HFFc6 (cell line): Measurements from ENCODE around the gene ACKR3. TPM values are rescaled to one million over a fixed set of nuclear protein-coding genes. Genes with fewer than 3 reads are reported as not detected.

Source experiments
- DNase-seq: peaks from one replicate; pipeline ENCODE4 v3.0.0-alpha.2; 2018
- H3K27ac Mint-ChIP-seq: 2 replicates; pipeline ENCODE4 v1.8.0; 2020; ENCODE audit warnings: mild to moderate bottlenecking, mixed read lengths
- H3K27me3 Mint-ChIP-seq: 2 replicates; pipeline ENCODE4 v1.8.0; 2021; ENCODE audit warnings: mild to moderate bottlenecking, moderate library complexity, mixed read lengths; ENCODE audit not compliant: insufficient read depth
- H3K36me3 Mint-ChIP-seq: 2 replicates; pipeline ENCODE4 v1.8.0; 2021; ENCODE audit warnings: low read depth, mixed read lengths
- H3K4me1 Mint-ChIP-seq: 2 replicates; pipeline ENCODE4 v1.8.0; 2020; ENCODE audit warnings: low read depth, mixed read lengths
- H3K4me3 Mint-ChIP-seq: 2 replicates; pipeline ENCODE4 v1.8.0; 2020; ENCODE audit warnings: mild to moderate bottlenecking, moderate library complexity, mixed read lengths
- H3K9me3 Mint-ChIP-seq: 2 replicates; pipeline ENCODE4 v1.8.0; 2020; ENCODE audit warnings: mild to moderate bottlenecking, mixed read lengths
- CTCF ChIP-seq: fragments of 200-600 bp; sonication (generic); IDR thresholded peaks from 2 replicates; pipeline ENCODE4 v1.5.0; 2021; ENCODE audit warnings: antibody characterized with exemption, mild to moderate bottlenecking
- total RNA-seq, 6 experiments: library from RNA; stranded (reverse); fragmentation: NEBNext Ultra II Directional; extraction: Animal tissue kit (Norgen Biotek cat#: 25700); gene quantifications; 2 replicates in 1 of 6; 3 replicates in 5 of 6; pipeline ENCODE4 v1.2.3, GENCODE V29; 2021

Gene ACKR3
- total RNA-seq, 6 experiments from 2014 or later = 0.12 TPM; not detected in 5

- no peak for TF ChIP-seq CTCF
- DNase-seq = no peak
- Mint-ChIP-seq H3K27me3 (peaks cover 10% of the 10 kb centered on the region), H3K4me3 (no peak overlapping the region), H3K36me3 (peaks cover 10% of the 10 kb centered on the region; the same call in 1 of the 2 replicates), H3K9me3 (peaks cover 31% of the 10 kb centered on the region), H3K27ac (no peak overlapping the region), H3K4me1 (no peaks in the 10 kb centered on the region)
These were observed 8.1 kb downstream of the ACKR3 start for GRCh38 chr2:236577481-236578410.

GRCh38 chr2:236578411-236578846 is 8.8 kb downstream of the ACKR3 start:
- H3K4me3 Mint-ChIP-seq = no peak overlapping the region

GRCh38 chr2:236579048-236579745 is 9.6 kb downstream of the ACKR3 start:
- peaks cover 9% of the 10 kb centered on the region for H3K27me3 Mint-ChIP-seq
- no peak for DNase-seq
- no peak overlapping the region for H3K27ac Mint-ChIP-seq
- no peak overlapping the region for H3K4me3 Mint-ChIP-seq
- H3K9me3 Mint-ChIP-seq = peaks cover 38% of the 10 kb centered on the region
- no peak for TF ChIP-seq CTCF
- peaks cover 10% of the 10 kb centered on the region; the same call in 1 of the 2 replicates for H3K36me3 Mint-ChIP-seq
- no peaks in the 10 kb centered on the region for H3K4me1 Mint-ChIP-seq

More at GRCh38 chr2:236578411-236578846, 8.8 kb downstream of the ACKR3 start:
- peaks cover 10% of the 10 kb centered on the region; the same call in 1 of the 2 replicates for H3K36me3 Mint-ChIP-seq
- H3K9me3 Mint-ChIP-seq = peaks cover 37% of the 10 kb centered on the region
- H3K4me1 Mint-ChIP-seq = no peaks in the 10 kb centered on the region
- H3K27me3 Mint-ChIP-seq = peaks cover 12% of the 10 kb centered on the region
- DNase-seq = no peak
- TF ChIP-seq CTCF = no peak
- H3K27ac Mint-ChIP-seq = no peak overlapping the region

DNA sequence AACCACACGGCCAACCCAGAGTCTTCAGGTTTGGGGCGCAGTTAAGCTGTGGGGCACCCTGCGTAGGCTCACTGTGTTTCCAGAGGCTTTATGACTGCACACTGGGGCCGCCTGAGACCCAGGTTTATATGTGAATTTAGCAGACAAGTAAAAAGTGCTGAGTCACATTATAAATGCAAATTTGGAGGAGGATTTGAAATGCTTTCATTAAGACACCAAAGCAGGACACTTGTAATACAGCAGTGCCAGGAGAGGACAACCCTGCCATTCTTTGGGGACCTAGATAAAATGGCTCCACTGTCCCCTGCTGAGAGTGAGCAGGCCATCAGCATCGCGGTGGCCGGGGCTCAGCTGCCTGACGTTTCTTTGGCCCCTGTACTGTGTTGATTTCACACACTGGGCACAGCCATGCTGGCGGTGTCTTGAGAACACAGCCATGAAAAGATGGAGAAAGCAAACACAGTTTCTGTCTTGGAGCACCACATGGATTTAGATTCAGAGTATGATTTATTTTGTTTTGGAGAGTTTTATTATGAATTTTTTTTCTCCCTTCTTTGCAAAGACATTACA is 10.2 kb downstream of the ACKR3 start:
- no peak for TF ChIP-seq CTCF
- DNase-seq = no peak
- H3K36me3 Mint-ChIP-seq = peaks cover 10% of the 10 kb centered on the region; the same call in 1 of the 2 replicates
- H3K9me3 Mint-ChIP-seq = peaks cover 38% of the 10 kb centered on the region
- peaks cover 9% of the 10 kb centered on the region for H3K27me3 Mint-ChIP-seq
- no peak overlapping the region for H3K27ac Mint-ChIP-seq
- H3K4me1 Mint-ChIP-seq = no peaks in the 10 kb centered on the region
- H3K4me3 Mint-ChIP-seq = no peak overlapping the region

- no peak for DNase-seq
- Mint-ChIP-seq H3K27ac (no peak overlapping the region), H3K4me1 (no peaks in the 10 kb centered on the region), H3K9me3 (peaks cover 38% of the 10 kb centered on the region), H3K36me3 (peaks cover 10% of the 10 kb centered on the region; the same call in 1 of the 2 replicates), H3K27me3 (peaks cover 13% of the 10 kb centered on the region), H3K4me3 (no peak overlapping the region)
- no peak for TF ChIP-seq CTCF
These were observed 11.2 kb downstream of the ACKR3 start for GRCh38 chr2:236580746-236581355.
